IMR-90 (cell line): Measurements from ENCODE around the gene FAM120A. TPM values are rescaled to one million over a fixed set of nuclear protein-coding genes. Genes with fewer than 3 reads are reported as not detected.

Source experiments
- ATAC-seq: fragments of 200-7000 bp; cut with Tn5 transposase; 2 replicates; pipeline ENCODE4 v1.9.1; 2020; ENCODE audit warnings: low read depth, mild to moderate bottlenecking, moderate library complexity
- BruUV-seq: library from RNA; stranded (reverse); fragments of 400-500 nt; replicated peaks from 2 replicates; lab custom pipeline; 2021; lab: Mats Ljungman, UMichigan
- CTCF ChIA-PET: fragments of 300-600 bp; formaldehyde crosslinking; extraction: SDS; loops from one replicate; lab custom pipeline; 2021; ENCODE audit warnings: antibody characterized with exemption; lab: Yijun Ruan, JAX
- POLR2A ChIA-PET: fragments of 300-600 bp; sonication (Branson Sonifier 250); formaldehyde crosslinking; loops from one replicate; lab custom pipeline; 2022; ENCODE audit warnings: antibody characterized with exemption; ENCODE audit not compliant: unreplicated experiment; lab: Charles Lee
- DNase-seq: peaks from one replicate; pipeline ENCODE4 v3.0.0; 2013
- H2AFZ ChIP-seq: replicated peaks from 2 replicates; pipeline ENCODE3; 2013; ENCODE audit warnings: low read length, mild to moderate bottlenecking; ENCODE audit not compliant: poor library complexity
- H2AK5ac ChIP-seq: 2 replicates; pipeline ENCODE4 v1.6.1; 2013; ENCODE audit warnings: low read depth, low read length, inconsistent platforms
- H2AK9ac ChIP-seq: replicated peaks from 2 replicates; pipeline ENCODE3; 2013; ENCODE audit warnings: mild to moderate bottlenecking, low read depth, low read length, moderate library complexity; ENCODE audit not compliant: poor library complexity
- H2BK120ac ChIP-seq: 2 replicates; pipeline ENCODE4 v1.6.1; 2013; ENCODE audit warnings: low read depth, low read length, inconsistent platforms
- H2BK15ac ChIP-seq: 3 replicates; pipeline ENCODE4 v1.6.1; 2013; ENCODE audit warnings: low read depth, low read length, inconsistent platforms
- H2BK20ac ChIP-seq: 2 replicates; pipeline ENCODE4 v1.6.1; 2013; ENCODE audit warnings: low read depth, mild to moderate bottlenecking, inconsistent platforms, low read length, moderate library complexity
- H2BK5ac ChIP-seq: 2 replicates; pipeline ENCODE4 v1.6.1; 2013; ENCODE audit warnings: mild to moderate bottlenecking, low read depth, low read length, inconsistent platforms; ENCODE audit not compliant: poor library complexity, severe bottlenecking
- H3K14ac ChIP-seq: replicated peaks from 2 replicates; pipeline ENCODE4 v1.6.1; 2013; ENCODE audit warnings: low read depth, low read length, inconsistent platforms
- H3K18ac ChIP-seq: 2 replicates; pipeline ENCODE4 v1.6.1; 2013; ENCODE audit warnings: low read depth, low read length, control low read depth
- H3K23ac ChIP-seq: 2 replicates; pipeline ENCODE4 v1.6.1; 2013; ENCODE audit warnings: low read depth, low read length, inconsistent platforms
- H3K27ac ChIP-seq: 2 replicates; pipeline ENCODE4 v1.5.1; 2013; ENCODE audit warnings: mild to moderate bottlenecking, control low read depth, low read length; ENCODE audit not compliant: insufficient read depth
- H3K27me3 ChIP-seq: 2 replicates; pipeline ENCODE4 v1.6.1; 2013; ENCODE audit warnings: low read length; ENCODE audit not compliant: control insufficient read depth, insufficient read depth
- H3K36me3 ChIP-seq: 2 replicates; pipeline ENCODE4 v1.6.1; 2013; ENCODE audit warnings: low read length, mixed read lengths; ENCODE audit not compliant: control insufficient read depth, insufficient read depth
- H3K4ac ChIP-seq: 2 replicates; pipeline ENCODE4 v1.6.1; 2013; ENCODE audit warnings: low read depth, low read length, inconsistent platforms
- H3K4me1 ChIP-seq: 2 replicates; pipeline ENCODE4 v1.6.1; 2013; ENCODE audit warnings: low read length, mixed read lengths; ENCODE audit not compliant: control insufficient read depth, insufficient read depth
- H3K4me2 ChIP-seq: 2 replicates; pipeline ENCODE4 v1.6.1; 2013; ENCODE audit warnings: low read depth, mild to moderate bottlenecking, control low read depth, low read length, moderate library complexity
- H3K4me3 ChIP-seq: 2 replicates; pipeline ENCODE4 v1.5.1; 2013; ENCODE audit warnings: low read depth, mild to moderate bottlenecking, control low read depth, low read length, moderate library complexity; ENCODE audit not compliant: insufficient read depth
- H3K56ac ChIP-seq: 2 replicates; pipeline ENCODE4 v1.6.1; 2013; ENCODE audit warnings: low read length, inconsistent platforms; ENCODE audit not compliant: insufficient read depth; ENCODE audit errors: extremely low read depth
- H3K79me1 ChIP-seq, 2 experiments: 2 replicates each; pipeline ENCODE4 v1.6.1; 2013; ENCODE audit warnings: low read length in 2 of 2, inconsistent platforms in 1 of 2, low read depth in 1 of 2
- H3K9ac ChIP-seq: 2 replicates; pipeline ENCODE4 v1.6.1; 2013; ENCODE audit warnings: low read depth, low read length, control low read depth
- H3K9me1 ChIP-seq: 2 replicates; pipeline ENCODE4 v1.6.1; 2013; ENCODE audit warnings: low read length, inconsistent platforms; ENCODE audit not compliant: insufficient read depth
- H3K9me3 ChIP-seq: 2 replicates; pipeline ENCODE4 v1.6.1; 2013; ENCODE audit warnings: low read length; ENCODE audit not compliant: control insufficient read depth, insufficient read depth
- H4K20me1 ChIP-seq: 2 replicates; pipeline ENCODE4 v1.6.1; 2013; ENCODE audit warnings: low read length, inconsistent platforms; ENCODE audit not compliant: insufficient read depth
- H4K5ac ChIP-seq: 2 replicates; pipeline ENCODE4 v1.6.1; 2013; ENCODE audit warnings: mild to moderate bottlenecking, low read depth, low read length, control low read depth
- H4K8ac ChIP-seq, 2 experiments: 2 replicates each; pipeline ENCODE4 v1.6.1; 2013; ENCODE audit warnings: low read depth in 2 of 2, low read length in 2 of 2, control low read depth in 1 of 2, inconsistent platforms in 1 of 2
- H4K91ac ChIP-seq: 2 replicates; pipeline ENCODE4 v1.6.1; 2013; ENCODE audit warnings: low read depth, low read length, inconsistent platforms; ENCODE audit not compliant: insufficient read depth
- CHD1 ChIP-seq: IDR thresholded peaks from 2 replicates; pipeline ENCODE4 v1.6.1; 2012; ENCODE audit warnings: low read depth, low read length, improper control_type of control experiment
- RCOR1 ChIP-seq: IDR thresholded peaks from 2 replicates; pipeline ENCODE4 v1.6.1; 2012; ENCODE audit warnings: mild to moderate bottlenecking, low read length, improper control_type of control experiment; ENCODE audit not compliant: insufficient replicate concordance
- RFX5 ChIP-seq: IDR thresholded peaks from 2 replicates; pipeline ENCODE4 v1.8.0; 2012; ENCODE audit warnings: low read depth, mild to moderate bottlenecking, low read length, moderate library complexity
- USF2 ChIP-seq: fragments of 150-350 bp; IDR thresholded peaks from 2 replicates; pipeline ENCODE4 v1.6.1; 2017; ENCODE audit warnings: mild to moderate bottlenecking, antibody characterized with exemption, low read length, low read depth
- WGBS, 2 experiments: methylation state at CpG; one replicate each; pipeline versions ENCODE4 v1.1.5 to v1.1.7; 2013; ENCODE audit warnings: missing lambda C conversion rate in 2 of 2; ENCODE audit not compliant: insufficient read length in 1 of 2; ENCODE audit errors: extremely low coverage in 2 of 2; 5-methylcytosine and 5-hydroxymethylcytosine counted together
- dilution Hi-C: fragments of 300-500 bp; cut with HindIII; formaldehyde crosslinking; loops from one replicate; pipeline ENCODE4 v1.14.3; 2018; ENCODE audit warnings: low sequenced_read_pairs; ENCODE audit not compliant: unreplicated experiment
- in situ Hi-C: fragments of 300-500 bp; cut with MboI; formaldehyde crosslinking; loops from 3 replicates; pipeline ENCODE4 v1.14.3; 2019; ENCODE audit warnings: low sequenced_read_pairs, inconsistent platforms, mixed read lengths
- intact Hi-C: fragments of 100-400 bp; cut with micrococcal nuclease; formaldehyde crosslinking; loops from 2 replicates; pipeline ENCODE4 v1.10.0; 2022
- polyA plus RNA-seq, 3 experiments: library from polyadenylated mRNA; depleted of rRNA; stranded (reverse); fragments of >200 nt; gene quantifications; 2 replicates each; pipeline ENCODE4 v1.2.3, GENCODE V29; 2012; ENCODE audit warnings: low replicate concordance in 1 of 3
- total RNA-seq: library from RNA; depleted of rRNA; stranded (reverse); fragments of >200 nt; gene quantifications from 2 replicates; pipeline ENCODE4 v1.2.3, GENCODE V29; 2012

Gene FAM120A
- total and polyA plus RNA-seq, 2 of the 4 experiments (the other 2 are of a cell fraction): 61.6 to 75.1 TPM

- dilution Hi-C loops: loop anchor here (10.0 kb wide), 1 partner anchor 97 kb away; no protein-coding TSS in a partner anchor
Measured at GRCh38 chr9:93467462-93467861, 16.0 kb downstream of the FAM120A start.

More at GRCh38 chr9:93467462-93467861, 16.0 kb downstream of the FAM120A start:
- no peak overlapping the region for H2BK5ac ChIP-seq
- in situ Hi-C loops (loop anchor here (25.0 kb wide), 1 partner anchor 695 kb away; no protein-coding TSS in a partner anchor), intact Hi-C loops (no loop called here)
- DNase-seq: no peak
- no peaks in the 10 kb centered on the region for H3K9me3 ChIP-seq
- H3K4me2 ChIP-seq: no peak overlapping the region
- peak overlapping the region in 1 of 2 experiments; percentile 5; a peak in 1 of 4 replicates for H4K8ac ChIP-seq
- ChIA-PET POLR2A (no interaction called here), CTCF (no interaction called here)
- no peak overlapping the region for H4K91ac ChIP-seq
- H3K4ac ChIP-seq: 0 out of 2 replicates have a peak overlapping the region, but pooled peaks have one; percentile 13
- H2AK9ac ChIP-seq: no peak overlapping the region
- H3K9me1 ChIP-seq: peaks cover 22% of the 10 kb centered on the region
- no peak overlapping the region for H2BK15ac ChIP-seq
- H2AK5ac ChIP-seq: no peak overlapping the region
- H3K9ac ChIP-seq: no peak overlapping the region
- H3K23ac ChIP-seq: peak overlapping the region; percentile 45; the same call in 1 of the 2 replicates
- no CpG with 5 or more reads among the region's 3 CpGs for WGBS, 2 experiments
- ATAC-seq: no peak
- H2AFZ ChIP-seq: no peak overlapping the region
- no peak overlapping the region for H3K56ac ChIP-seq
- no peak for TF ChIP-seq RFX5
- TF ChIP-seq CHD1: no peak
- no peak for TF ChIP-seq USF2
- TF ChIP-seq RCOR1: no peak
- no peak overlapping the region for H2BK120ac ChIP-seq
- H3K14ac ChIP-seq: no peak overlapping the region
- H3K27ac ChIP-seq: no peak overlapping the region
- peaks cover 69% of the 10 kb centered on the region for H4K20me1 ChIP-seq
- peaks cover 17% of the 10 kb centered on the region for H3K4me1 ChIP-seq
- peaks cover 21 to 66% of the 10 kb centered on the region in 2 experiments for H3K79me1 ChIP-seq
- no peak overlapping the region for H3K4me3 ChIP-seq
- H4K5ac ChIP-seq: peak overlapping the region; percentile 42; the same call in 1 of the 2 replicates
- H3K27me3 ChIP-seq: no peaks in the 10 kb centered on the region
- no peak overlapping the region for H2BK20ac ChIP-seq
- no peak overlapping the region for H3K18ac ChIP-seq
- no TSS peak for BruUV-seq
- H3K36me3 ChIP-seq: peaks cover 4% of the 10 kb centered on the region
